Lung (tissue), 12 donors: ENCODE results near the gene MAP2K7. TPM values are rescaled to one million over a fixed set of nuclear protein-coding genes. Genes with fewer than 3 reads are reported as not detected.

Source experiments
- ATAC-seq: fragments of 200-7000 bp; cut with Tn5 transposase; one replicate; pipeline ENCODE4 v1.9.1; 2020; ENCODE audit warnings: moderate number of reproducible peaks; ENCODE audit not compliant: insufficient read depth, low FRiP score
- DNase-seq, 3 donors: peaks; one replicate each; pipeline ENCODE4 v3.0.0-alpha.2; 2013 to 2017
- H3K27ac ChIP-seq, 2 donors: one replicate each; pipeline ENCODE4 v1.5.1; 2013; ENCODE audit warnings: mild to moderate bottlenecking in 2 of 2, moderate library complexity in 2 of 2, control low read depth in 1 of 2, inconsistent platforms in 1 of 2, low read depth in 1 of 2, low read length in 1 of 2
- H3K27me3 ChIP-seq, 3 donors: one replicate each; pipeline ENCODE4 v1.5.1; 2013; ENCODE audit warnings: low read length in 2 of 3; ENCODE audit not compliant: control insufficient read depth in 3 of 3, insufficient read depth in 3 of 3
- H3K36me3 ChIP-seq, 4 donors: one replicate each; pipeline ENCODE4 v1.5.1; 2013; ENCODE audit warnings: low read length in 4 of 4, mild to moderate bottlenecking in 1 of 4, moderate library complexity in 1 of 4; ENCODE audit not compliant: control insufficient read depth in 4 of 4, insufficient read depth in 4 of 4
- H3K4me1 ChIP-seq, 5 donors: one replicate each; pipeline ENCODE4 v1.5.1; 2013; ENCODE audit warnings: low read length in 5 of 5, mild to moderate bottlenecking in 2 of 5, moderate library complexity in 1 of 5; ENCODE audit not compliant: control insufficient read depth in 5 of 5, insufficient read depth in 5 of 5
- H3K4me3 ChIP-seq: one replicate; pipeline ENCODE4 v1.5.1; 2013; ENCODE audit warnings: mild to moderate bottlenecking, control low read depth, moderate library complexity
- H3K9ac ChIP-seq, 2 donors: one replicate each; pipeline ENCODE4 v1.5.1; 2013; ENCODE audit warnings: low read length in 2 of 2, control low read depth in 1 of 2; ENCODE audit not compliant: insufficient read depth in 1 of 2
- H3K9me3 ChIP-seq, 4 donors: one replicate each; pipeline ENCODE4 v1.5.1; 2013; ENCODE audit warnings: low read length in 3 of 4, mild to moderate bottlenecking in 1 of 4, moderate library complexity in 1 of 4; ENCODE audit not compliant: control insufficient read depth in 4 of 4, insufficient read depth in 3 of 4
- WGBS, 2 donors: extraction: QIAGEN DNeasy Blood & Tissue Kit; methylation state at CpG; one replicate each; pipeline ENCODE4 v1.1.7; 2013; 5-methylcytosine and 5-hydroxymethylcytosine counted together
- polyA plus RNA-seq, 2 donors: library from polyadenylated mRNA; stranded (reverse); fragments of 200-250 nt; gene quantifications; one replicate each; pipeline ENCODE4 v1.2.1, GENCODE V29; 2013
- total RNA-seq, 2 donors: library from RNA; depleted of rRNA in 1 of 2; stranded (reverse); fragments of >200 nt in 1 of 2; gene quantifications; one replicate each; pipeline ENCODE4 v1.2.1, GENCODE V29; 2014 to 2021
- TF ChIP-seq, protein P1 (sequence below): IDR thresholded peaks from 2 replicates; pipeline ENCODE4 v1.5.1; 2012; ENCODE audit warnings: mild to moderate bottlenecking; ENCODE audit errors: control extremely low read depth, extremely low read depth
- donor health status: control.
- donor health status: control.
- donor health status: Bipolar disorder and iron deficiency.
- donor health status: healthy.
- donor health status: DM: yes; HTN: yes; CAD: no.

The MAP2K7 gene
- total and polyA plus RNA-seq, 4 donors = 17.8 to 41.7 (median 23.4) TPM

- no peak within 1 kb of the TSS for H3K4me3 ChIP-seq
- peaks cover 0 to 23% (median 6%) of the 10 kb centered on the region in 5 donors for H3K4me1 ChIP-seq
- ATAC-seq (peak; percentile 70), DNase-seq (peak; percentile 50 to 76 (median 75))
- H3K27ac ChIP-seq = no peak within 1 kb of the TSS
- peaks cover 0 to 16% (median 16%) of the 10 kb centered on the region in 3 donors for H3K27me3 ChIP-seq
- TF ChIP-seq, protein P1, sequence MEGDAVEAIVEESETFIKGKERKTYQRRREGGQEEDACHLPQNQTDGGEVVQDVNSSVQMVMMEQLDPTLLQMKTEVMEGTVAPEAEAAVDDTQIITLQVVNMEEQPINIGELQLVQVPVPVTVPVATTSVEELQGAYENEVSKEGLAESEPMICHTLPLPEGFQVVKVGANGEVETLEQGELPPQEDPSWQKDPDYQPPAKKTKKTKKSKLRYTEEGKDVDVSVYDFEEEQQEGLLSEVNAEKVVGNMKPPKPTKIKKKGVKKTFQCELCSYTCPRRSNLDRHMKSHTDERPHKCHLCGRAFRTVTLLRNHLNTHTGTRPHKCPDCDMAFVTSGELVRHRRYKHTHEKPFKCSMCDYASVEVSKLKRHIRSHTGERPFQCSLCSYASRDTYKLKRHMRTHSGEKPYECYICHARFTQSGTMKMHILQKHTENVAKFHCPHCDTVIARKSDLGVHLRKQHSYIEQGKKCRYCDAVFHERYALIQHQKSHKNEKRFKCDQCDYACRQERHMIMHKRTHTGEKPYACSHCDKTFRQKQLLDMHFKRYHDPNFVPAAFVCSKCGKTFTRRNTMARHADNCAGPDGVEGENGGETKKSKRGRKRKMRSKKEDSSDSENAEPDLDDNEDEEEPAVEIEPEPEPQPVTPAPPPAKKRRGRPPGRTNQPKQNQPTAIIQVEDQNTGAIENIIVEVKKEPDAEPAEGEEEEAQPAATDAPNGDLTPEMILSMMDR = no peak
- 1 to 2% methylated on average over 76 to 88 of the region's 88 CpGs for WGBS, 2 donors
- H3K36me3 ChIP-seq = no peaks in the 10 kb centered on the region
- no peak within 1 kb of the TSS for H3K9ac ChIP-seq
- no peaks in the 10 kb centered on the region for H3K9me3 ChIP-seq
These were observed 29.4 kb upstream of the MAP2K7 start, which contains the start of gene PRR36 for GRCh38 chr19:7874076-7874896. TSS of gene PRR36 (minus strand) at chr19:7874390. CDS start at chr19:7873689, 701 bp downstream.

GRCh38 chr19:7874897-7875273 lies 28.8 kb upstream of the MAP2K7 start:
- Histone ChIP-seq H3K27me3 (peaks cover 0 to 16% (median 16%) of the 10 kb centered on the region in 3 donors), H3K27ac (no peak overlapping the region), H3K36me3 (no peaks in the 10 kb centered on the region), H3K4me3 (no peak overlapping the region), H3K9me3 (no peaks in the 10 kb centered on the region), H3K9ac (no peak overlapping the region), H3K4me1 (peaks cover 0 to 17% (median 6%) of the 10 kb centered on the region in 5 donors)
- ATAC-seq = no peak
- WGBS, 2 donors = 31 to 37% methylated on average over 12 of the region's 12 CpGs
- TF ChIP-seq, protein P1 = no peak
- no peak for DNase-seq

DNA sequence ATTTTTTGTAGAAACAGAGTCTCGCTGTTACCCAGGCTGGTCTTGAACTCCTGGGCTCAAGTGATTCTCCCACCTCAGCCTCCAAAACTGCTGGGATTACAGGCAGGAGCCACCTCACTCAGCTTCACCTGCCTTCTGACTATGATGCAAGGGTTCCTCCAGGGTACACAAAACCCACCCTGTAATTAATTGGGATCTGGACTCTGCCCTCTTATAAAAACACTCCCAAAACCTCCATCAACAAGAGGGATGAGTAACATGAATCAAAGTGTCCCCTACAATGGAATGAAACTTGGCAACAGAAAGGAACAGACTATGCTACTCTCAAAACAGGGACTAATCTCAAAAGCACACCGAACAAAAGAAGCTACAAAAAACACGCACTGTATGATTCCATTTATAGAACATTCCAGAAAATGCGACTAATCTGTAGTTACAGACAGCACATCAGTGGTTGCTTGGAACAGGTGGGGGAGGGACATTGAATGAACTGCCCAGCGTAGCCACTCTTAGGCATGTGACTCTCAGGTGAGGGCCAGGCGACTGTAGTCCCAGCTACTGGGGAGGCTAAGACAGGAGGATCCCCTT lies 26.3 kb upstream of the MAP2K7 start:
- DNase-seq (no peak), ATAC-seq (no peak)
- no peak overlapping the region for H3K27ac ChIP-seq
- H3K4me3 ChIP-seq = no peak overlapping the region
- H3K27me3 ChIP-seq = peaks cover 0 to 16% (median 16%) of the 10 kb centered on the region in 3 donors
- peaks cover 0 to 2% (median 0%) of the 10 kb centered on the region in 4 donors for H3K9me3 ChIP-seq
- no peak overlapping the region for H3K9ac ChIP-seq
- no peaks in the 10 kb centered on the region for H3K36me3 ChIP-seq
- peaks cover 0 to 8% (median 0%) of the 10 kb centered on the region in 5 donors for H3K4me1 ChIP-seq
- 82 to 90% methylated on average over 6 of the region's 6 CpGs for WGBS, 2 donors
- TF ChIP-seq, protein P1 = no peak
